Measurements from ENCODE around the gene UBXN2A.
"Not testable (repeated sequence)": the region's sequence is repeated elsewhere in the genome, so short reads cannot be mapped to it uniquely, and the experiment has no call there.

The UBXN2A gene

DNA sequence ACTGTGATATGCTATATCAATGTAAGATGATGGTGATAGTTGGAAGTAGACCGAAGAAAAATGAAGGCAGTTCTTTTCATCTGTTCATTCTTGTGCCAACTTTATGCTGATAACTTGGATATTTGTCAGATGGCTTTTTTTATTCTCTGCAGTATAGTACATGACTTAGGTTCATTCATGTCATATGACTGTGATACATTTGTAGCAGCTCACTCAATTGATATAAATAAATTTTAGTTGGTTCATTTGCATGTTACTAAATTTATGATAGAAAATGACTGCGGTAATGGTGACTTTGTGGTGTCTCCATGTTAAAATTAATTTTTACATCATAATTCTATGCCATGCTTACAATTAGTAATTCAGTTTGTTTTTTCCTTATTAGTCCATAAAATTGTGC is 7.1 kb downstream of the UBXN2A start:
- WGBS, 2 donors (ENCODE audit: extremely low coverage in 2 of 2, insufficient read length in 2 of 2, insufficient replicate concordance in 1 of 2), result no CpG with 5 or more reads among the region's 2 CpGs
- no peak overlapping the region for H3K27ac ChIP-seq (replicated peaks; ENCODE audit: low read length)
- no peak overlapping the region for H2BK120ac ChIP-seq (ENCODE audit: low read depth, low read length)
- no peak overlapping the region for H3K14ac ChIP-seq (ENCODE audit: low read length)
- no peak overlapping the region for H2BK12ac ChIP-seq (ENCODE audit: low read length)
- H3K9ac ChIP-seq (ENCODE audit: low read depth, low read length, poor library complexity), result no peak overlapping the region
- peaks cover 0 to 2% of the 10 kb centered on the region in 2 donors for H3K4me1 ChIP-seq (ENCODE audit: control insufficient read depth in 2 of 2, insufficient read depth in 1 of 2, low read depth in 1 of 2, low read length in 2 of 2)
- H3K4me3 ChIP-seq (ENCODE audit: low read length in 2 of 2), result no peak overlapping the region
- no peak overlapping the region for H2BK15ac ChIP-seq (ENCODE audit: low read length)
- no peak overlapping the region for H3K23ac ChIP-seq (ENCODE audit: low read depth, low read length, poor library complexity)
- no peak overlapping the region for H2AK5ac ChIP-seq (ENCODE audit: low read depth, low read length)
- no peak overlapping the region for H3K18ac ChIP-seq (ENCODE audit: low read length)
- no peak overlapping the region for H4K91ac ChIP-seq (ENCODE audit: low read depth, low read length, poor library complexity)
- no peaks in the 10 kb centered on the region for H3K9me3 ChIP-seq (replicated peaks in 1 of 2; ENCODE audit: control insufficient read depth in 2 of 2, insufficient read depth in 1 of 2, low read depth in 1 of 2, low read length in 2 of 2)
- no peak overlapping the region for H4K8ac ChIP-seq (ENCODE audit: low read depth, low read length)
- H3K36me3 ChIP-seq (replicated peaks in 1 of 2; ENCODE audit: control insufficient read depth in 2 of 2, insufficient read depth in 2 of 2, low read length in 2 of 2), result peaks cover 0 to 36% of the 10 kb centered on the region in 2 donors
- H2AFZ ChIP-seq (ENCODE audit: low read length), result no peak overlapping the region
- H3K4me2 ChIP-seq (ENCODE audit: insufficient read depth, low read length, poor library complexity, severe bottlenecking), result no peak overlapping the region
- DNase-seq (ENCODE audit: low spot score), result no peak
- H3K4ac ChIP-seq (ENCODE audit: low read length), result no peak overlapping the region
- no peak overlapping the region for H2BK5ac ChIP-seq (ENCODE audit: low read length)
- no peaks in the 10 kb centered on the region for H3K27me3 ChIP-seq (ENCODE audit: control insufficient read depth in 3 of 3, insufficient read depth in 3 of 3, low read depth in 1 of 3, low read length in 3 of 3)
- no peaks in the 10 kb centered on the region for H3K79me1 ChIP-seq (ENCODE audit: low read depth, low read length)

GRCh38 chr2:23952558-23952957 is 12.3 kb downstream of the UBXN2A start:
- H3K4me1 ChIP-seq (ENCODE audit: control insufficient read depth in 2 of 2, insufficient read depth in 1 of 2, low read depth in 1 of 2, low read length in 2 of 2); H3K27me3 ChIP-seq (ENCODE audit: control insufficient read depth in 3 of 3, insufficient read depth in 3 of 3, low read depth in 1 of 3, low read length in 3 of 3); H3K4me3 ChIP-seq (ENCODE audit: low read length in 2 of 2); H3K18ac ChIP-seq (ENCODE audit: low read length); H2AFZ ChIP-seq (ENCODE audit: low read length); H3K79me1 ChIP-seq (ENCODE audit: low read depth, low read length); H3K4me2 ChIP-seq (ENCODE audit: insufficient read depth, low read length, poor library complexity, severe bottlenecking); H3K4ac ChIP-seq (ENCODE audit: low read length); H2BK5ac ChIP-seq (ENCODE audit: low read length); H4K91ac ChIP-seq (ENCODE audit: low read depth, low read length, poor library complexity); H2BK120ac ChIP-seq (ENCODE audit: low read depth, low read length); H3K27ac ChIP-seq (replicated peaks; ENCODE audit: low read length); H3K9ac ChIP-seq (ENCODE audit: low read depth, low read length, poor library complexity); H2BK12ac ChIP-seq (ENCODE audit: low read length); H3K23ac ChIP-seq (ENCODE audit: low read depth, low read length, poor library complexity); H3K14ac ChIP-seq (ENCODE audit: low read length); H3K9me3 ChIP-seq (replicated peaks in 1 of 2; ENCODE audit: control insufficient read depth in 2 of 2, insufficient read depth in 1 of 2, low read depth in 1 of 2, low read length in 2 of 2); H2BK15ac ChIP-seq (ENCODE audit: low read length); H4K8ac ChIP-seq (ENCODE audit: low read depth, low read length); H2AK5ac ChIP-seq (ENCODE audit: low read depth, low read length); DNase-seq (ENCODE audit: low spot score): not testable (repeated sequence)
- H3K36me3 ChIP-seq (replicated peaks in 1 of 2; ENCODE audit: control insufficient read depth in 2 of 2, insufficient read depth in 2 of 2, low read length in 2 of 2), result peaks cover 0 to 15% of the 10 kb centered on the region in 2 donors
- WGBS, 2 donors (ENCODE audit: extremely low coverage in 2 of 2, insufficient read length in 2 of 2, insufficient replicate concordance in 1 of 2), result no CpG with 5 or more reads among the region's 3 CpGs

DNA sequence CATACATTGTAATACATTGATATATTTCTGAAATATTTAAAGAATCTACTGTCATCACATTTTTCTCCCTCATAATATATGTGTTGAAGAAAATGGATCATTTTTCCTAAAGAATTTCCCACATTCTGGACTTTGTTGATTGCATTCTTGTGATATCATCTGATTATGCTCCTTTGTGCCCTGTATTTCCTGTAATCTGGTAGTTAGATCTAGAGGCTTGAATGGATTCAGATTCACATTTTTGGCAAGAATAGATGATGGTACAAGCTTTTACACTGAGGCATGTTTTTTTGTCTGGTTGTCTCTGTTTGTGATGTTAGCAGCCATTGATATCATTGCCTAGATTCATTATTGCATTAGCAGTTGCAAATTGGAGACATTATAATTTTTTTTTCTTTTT is 13.4 kb downstream of the UBXN2A start:
- Histone ChIP-seq H3K18ac (ENCODE audit: low read length) (no peak overlapping the region), H2BK5ac (ENCODE audit: low read length) (no peak overlapping the region), H3K36me3 (replicated peaks in 1 of 2; ENCODE audit: control insufficient read depth in 2 of 2, insufficient read depth in 2 of 2, low read length in 2 of 2) (peaks cover 0 to 21% of the 10 kb centered on the region in 2 donors), H3K14ac (ENCODE audit: low read length) (no peak overlapping the region), H3K27ac (replicated peaks; ENCODE audit: low read length) (no peak overlapping the region), H4K91ac (ENCODE audit: low read depth, low read length, poor library complexity) (no peak overlapping the region), H2BK15ac (ENCODE audit: low read length) (no peak overlapping the region), H3K9ac (ENCODE audit: low read depth, low read length, poor library complexity) (no peak overlapping the region), H2BK120ac (ENCODE audit: low read depth, low read length) (no peak overlapping the region), H3K79me1 (ENCODE audit: low read depth, low read length) (no peaks in the 10 kb centered on the region), H3K4ac (ENCODE audit: low read length) (no peak overlapping the region), H3K4me3 (ENCODE audit: low read length in 2 of 2) (no peak overlapping the region), H3K27me3 (ENCODE audit: control insufficient read depth in 3 of 3, insufficient read depth in 3 of 3, low read depth in 1 of 3, low read length in 3 of 3) (no peaks in the 10 kb centered on the region), H4K8ac (ENCODE audit: low read depth, low read length) (no peak overlapping the region), H2BK12ac (ENCODE audit: low read length) (no peak overlapping the region), H3K4me2 (ENCODE audit: insufficient read depth, low read length, poor library complexity, severe bottlenecking) (no peak overlapping the region), H2AFZ (ENCODE audit: low read length) (no peak overlapping the region), H3K9me3 (replicated peaks in 1 of 2; ENCODE audit: control insufficient read depth in 2 of 2, insufficient read depth in 1 of 2, low read depth in 1 of 2, low read length in 2 of 2) (no peaks in the 10 kb centered on the region), H3K4me1 (ENCODE audit: control insufficient read depth in 2 of 2, insufficient read depth in 1 of 2, low read depth in 1 of 2, low read length in 2 of 2) (no peaks in the 10 kb centered on the region), H2AK5ac (ENCODE audit: low read depth, low read length) (no peak overlapping the region), H3K23ac (ENCODE audit: low read depth, low read length, poor library complexity) (no peak overlapping the region)
- DNase-seq (ENCODE audit: low spot score), result no peak

DNA sequence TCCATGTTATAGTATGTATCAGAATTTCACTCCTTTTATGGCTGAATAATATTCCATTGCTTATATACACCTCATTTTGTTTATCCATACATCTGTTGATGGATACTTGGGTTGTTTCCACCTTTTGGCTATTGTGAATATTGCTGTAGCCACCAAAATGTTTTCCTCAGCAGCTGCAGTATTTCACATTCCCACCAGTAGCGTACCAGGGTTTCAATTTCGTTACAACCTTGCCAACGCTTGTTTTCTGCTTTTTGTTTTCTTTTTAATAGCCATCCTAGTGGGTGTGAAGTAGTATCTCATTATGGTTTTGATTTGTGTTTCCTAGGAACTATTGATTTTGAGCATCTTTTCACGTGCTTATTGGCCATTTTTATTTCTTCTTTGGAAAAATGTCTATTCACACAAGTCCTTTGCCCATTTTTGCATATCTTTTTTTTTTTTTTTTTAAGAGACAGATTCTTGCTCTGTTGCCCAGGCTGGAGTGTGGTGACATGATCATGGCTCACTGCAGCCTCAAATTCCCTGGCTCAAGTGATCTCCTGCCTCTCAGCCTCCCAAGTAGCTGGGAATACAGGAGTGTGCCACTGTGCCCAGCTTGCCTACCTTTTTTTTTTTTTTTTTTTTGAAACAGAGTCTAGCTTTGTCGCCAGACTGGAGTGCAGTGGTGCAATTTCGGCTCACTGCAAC is 14.2 kb downstream of the UBXN2A start:
- Histone ChIP-seq H3K4me3 (ENCODE audit: low read length in 2 of 2) (no peak overlapping the region), H2BK5ac (ENCODE audit: low read length) (no peak overlapping the region), H3K79me1 (ENCODE audit: low read depth, low read length) (no peaks in the 10 kb centered on the region), H3K9ac (ENCODE audit: low read depth, low read length, poor library complexity) (no peak overlapping the region), H3K4me1 (ENCODE audit: control insufficient read depth in 2 of 2, insufficient read depth in 1 of 2, low read depth in 1 of 2, low read length in 2 of 2) (no peaks in the 10 kb centered on the region), H2BK15ac (ENCODE audit: low read length) (no peak overlapping the region), H2AFZ (ENCODE audit: low read length) (no peak overlapping the region), H3K14ac (ENCODE audit: low read length) (no peak overlapping the region), H4K91ac (ENCODE audit: low read depth, low read length, poor library complexity) (no peak overlapping the region), H2BK120ac (ENCODE audit: low read depth, low read length) (no peak overlapping the region), H2AK5ac (ENCODE audit: low read depth, low read length) (no peak overlapping the region), H4K8ac (ENCODE audit: low read depth, low read length) (no peak overlapping the region), H3K9me3 (replicated peaks in 1 of 2; ENCODE audit: control insufficient read depth in 2 of 2, insufficient read depth in 1 of 2, low read depth in 1 of 2, low read length in 2 of 2) (no peaks in the 10 kb centered on the region), H3K18ac (ENCODE audit: low read length) (no peak overlapping the region), H3K27ac (replicated peaks; ENCODE audit: low read length) (no peak overlapping the region), H3K27me3 (ENCODE audit: control insufficient read depth in 3 of 3, insufficient read depth in 3 of 3, low read depth in 1 of 3, low read length in 3 of 3) (no peaks in the 10 kb centered on the region), H2BK12ac (ENCODE audit: low read length) (no peak overlapping the region), H3K4me2 (ENCODE audit: insufficient read depth, low read length, poor library complexity, severe bottlenecking) (no peak overlapping the region), H3K36me3 (replicated peaks in 1 of 2; ENCODE audit: control insufficient read depth in 2 of 2, insufficient read depth in 2 of 2, low read length in 2 of 2) (peaks cover 0 to 27% of the 10 kb centered on the region in 2 donors), H3K4ac (ENCODE audit: low read length) (no peak overlapping the region), H3K23ac (ENCODE audit: low read depth, low read length, poor library complexity) (no peak overlapping the region)
- no CpG with 5 or more reads among the region's 6 CpGs for WGBS, 2 donors (ENCODE audit: extremely low coverage in 2 of 2, insufficient read length in 2 of 2, insufficient replicate concordance in 1 of 2)
- no peak for DNase-seq (ENCODE audit: low spot score)
